ENCODE data around the gene DCK. TPM values are rescaled to one million over a fixed set of nuclear protein-coding genes. Genes with fewer than 3 reads are reported as not detected.
A peak's percentile ranks its signal among the peaks of the same experiment; 100 is the strongest.

The DCK gene
- total and polyA plus RNA-seq, 2 of the 4 experiments (the other 2 are of a cell fraction) = 7.0 to 8.9 TPM

DNA sequence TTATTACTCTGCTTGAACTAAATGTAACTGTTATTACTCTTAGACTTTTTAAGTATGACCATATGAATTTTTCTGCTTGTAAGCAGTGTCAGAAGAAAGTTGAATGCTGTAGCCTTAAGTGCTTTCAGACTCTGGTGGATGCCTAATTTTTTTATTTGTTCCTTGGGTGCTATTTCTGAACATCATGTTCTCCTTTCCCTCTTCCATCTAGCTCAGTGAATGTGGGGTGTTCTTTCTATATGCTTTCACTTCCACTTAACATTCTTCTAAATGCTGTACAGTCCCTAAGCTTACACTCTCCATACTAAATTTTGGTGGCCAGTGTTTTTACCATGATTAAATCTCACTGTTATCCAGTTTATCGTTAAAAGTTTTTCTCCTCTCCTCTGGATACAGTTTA is 3.6 kb downstream of the DCK start:
- Histone ChIP-seq H3K4me2 (ENCODE audit: low read depth, low read length) (peak overlapping the region; percentile 89), H3K18ac (ENCODE audit: low read depth, low read length) (no peak overlapping the region; the same call in 1 of the 2 replicates), H3K4me1 (ENCODE audit: control insufficient read depth, insufficient read depth, low read length) (peaks cover 5% of the 10 kb centered on the region), H4K20me1 (ENCODE audit: insufficient read depth, low read length) (no peaks in the 10 kb centered on the region), H2BK20ac (ENCODE audit: low read depth, low read length) (no peak overlapping the region), H4K5ac (ENCODE audit: low read depth, low read length) (peak overlapping the region; percentile 36; the same call in 1 of the 2 replicates), H4K8ac (ENCODE audit: low read depth in 2 of 2, low read length in 2 of 2) (no peak overlapping the region; a peak in 1 of 4 replicates), H3K14ac (replicated peaks; ENCODE audit: low read depth, low read length) (no peak overlapping the region), H3K36me3 (ENCODE audit: control insufficient read depth, insufficient read depth, low read length) (peaks cover 3% of the 10 kb centered on the region), H3K27me3 (ENCODE audit: control insufficient read depth, insufficient read depth, low read length) (no peaks in the 10 kb centered on the region), H2BK120ac (ENCODE audit: low read depth, low read length) (no peak overlapping the region), H3K4ac (ENCODE audit: low read depth, low read length) (no peak overlapping the region), H2AK5ac (ENCODE audit: low read depth, low read length) (no peak overlapping the region), H3K23ac (ENCODE audit: low read depth, low read length) (peak overlapping the region; percentile 22; the same call in 1 of the 2 replicates), H3K79me1 (ENCODE audit: low read depth in 1 of 2, low read length in 2 of 2) (peaks cover 16 to 58% of the 10 kb centered on the region in 2 experiments), H3K56ac (ENCODE audit: extremely low read depth, insufficient read depth, low read length) (no peak overlapping the region), H3K9ac (ENCODE audit: low read depth, low read length) (no peak overlapping the region; the same call in 1 of the 2 replicates), H3K9me3 (ENCODE audit: control insufficient read depth, insufficient read depth, low read length) (no peaks in the 10 kb centered on the region; the same call in 1 of the 2 replicates), H4K91ac (ENCODE audit: insufficient read depth, low read depth, low read length) (no peak overlapping the region), H3K27ac (ENCODE audit: insufficient read depth, low read length) (no peak overlapping the region), H2BK15ac (ENCODE audit: low read depth, low read length) (no peak overlapping the region), H3K9me1 (ENCODE audit: insufficient read depth, low read length) (peaks cover 4% of the 10 kb centered on the region; the same call in 1 of the 2 replicates), H2AK9ac (replicated peaks; ENCODE audit: low read depth, low read length, poor library complexity) (no peak overlapping the region), H2AFZ (replicated peaks; ENCODE audit: low read length, poor library complexity) (no peak overlapping the region), H3K4me3 (ENCODE audit: insufficient read depth, low read depth, low read length) (no peak overlapping the region), H2BK5ac (ENCODE audit: low read depth, low read length, poor library complexity, severe bottlenecking) (no peak overlapping the region)
- no TSS peak for BruUV-seq (replicated peaks)
- CTCF ChIA-PET = interaction anchor here (1.1 to 1.3 kb wide), 2 partner anchors 12 to 13 kb away, joined by 3 to 5 read pairs; no protein-coding TSS in a partner anchor
- DNase-seq (no peak), ATAC-seq (ENCODE audit: low read depth) (no peak)
- intact Hi-C loops (cut with micrococcal nuclease) (loop anchor here (10.0 kb wide), 1 partner anchor 188 kb away; no protein-coding TSS in a partner anchor), dilution Hi-C loops (cut with HindIII; ENCODE audit: low sequenced_read_pairs, unreplicated experiment) (no loop called here), in situ Hi-C loops (cut with MboI; ENCODE audit: low sequenced_read_pairs) (loop anchor here (10.0 kb wide), 1 partner anchor 162 kb away; the partner anchor contains the start of gene GRSF1)
- POLR2A ChIA-PET (ENCODE audit: unreplicated experiment) = no interaction called here
- TF ChIP-seq CHD1 (IDR thresholded peaks at IDR 0.05; ENCODE audit: low read depth, low read length) (no peak), RAD21 (IDR thresholded peaks at IDR 0.05; ENCODE audit: low read length) (no peak), MXI1 (IDR thresholded peaks at IDR 0.05; ENCODE audit: borderline replicate concordance, low read depth, low read length) (no peak), BHLHE40 (IDR thresholded peaks at IDR 0.05; ENCODE audit: low read depth, low read length) (no peak), MAFK (IDR thresholded peaks at IDR 0.05; ENCODE audit: low read depth, low read length) (no peak), MAZ (IDR thresholded peaks at IDR 0.05; ENCODE audit: borderline replicate concordance, low read depth, low read length) (no peak), RCOR1 (IDR thresholded peaks at IDR 0.05; ENCODE audit: insufficient replicate concordance, low read length) (no peak)
- TF ChIP-seq, protein P1, sequence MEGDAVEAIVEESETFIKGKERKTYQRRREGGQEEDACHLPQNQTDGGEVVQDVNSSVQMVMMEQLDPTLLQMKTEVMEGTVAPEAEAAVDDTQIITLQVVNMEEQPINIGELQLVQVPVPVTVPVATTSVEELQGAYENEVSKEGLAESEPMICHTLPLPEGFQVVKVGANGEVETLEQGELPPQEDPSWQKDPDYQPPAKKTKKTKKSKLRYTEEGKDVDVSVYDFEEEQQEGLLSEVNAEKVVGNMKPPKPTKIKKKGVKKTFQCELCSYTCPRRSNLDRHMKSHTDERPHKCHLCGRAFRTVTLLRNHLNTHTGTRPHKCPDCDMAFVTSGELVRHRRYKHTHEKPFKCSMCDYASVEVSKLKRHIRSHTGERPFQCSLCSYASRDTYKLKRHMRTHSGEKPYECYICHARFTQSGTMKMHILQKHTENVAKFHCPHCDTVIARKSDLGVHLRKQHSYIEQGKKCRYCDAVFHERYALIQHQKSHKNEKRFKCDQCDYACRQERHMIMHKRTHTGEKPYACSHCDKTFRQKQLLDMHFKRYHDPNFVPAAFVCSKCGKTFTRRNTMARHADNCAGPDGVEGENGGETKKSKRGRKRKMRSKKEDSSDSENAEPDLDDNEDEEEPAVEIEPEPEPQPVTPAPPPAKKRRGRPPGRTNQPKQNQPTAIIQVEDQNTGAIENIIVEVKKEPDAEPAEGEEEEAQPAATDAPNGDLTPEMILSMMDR (conservative IDR thresholded peaks at IDR 0.05; ENCODE audit: low read depth, low read length) = no peak
- TF ChIP-seq, protein P2, sequence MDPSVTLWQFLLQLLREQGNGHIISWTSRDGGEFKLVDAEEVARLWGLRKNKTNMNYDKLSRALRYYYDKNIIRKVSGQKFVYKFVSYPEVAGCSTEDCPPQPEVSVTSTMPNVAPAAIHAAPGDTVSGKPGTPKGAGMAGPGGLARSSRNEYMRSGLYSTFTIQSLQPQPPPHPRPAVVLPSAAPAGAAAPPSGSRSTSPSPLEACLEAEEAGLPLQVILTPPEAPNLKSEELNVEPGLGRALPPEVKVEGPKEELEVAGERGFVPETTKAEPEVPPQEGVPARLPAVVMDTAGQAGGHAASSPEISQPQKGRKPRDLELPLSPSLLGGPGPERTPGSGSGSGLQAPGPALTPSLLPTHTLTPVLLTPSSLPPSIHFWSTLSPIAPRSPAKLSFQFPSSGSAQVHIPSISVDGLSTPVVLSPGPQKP (IDR thresholded peaks at IDR 0.05; ENCODE audit: borderline replicate concordance, low read depth, low read length) = no peak
- WGBS, 2 experiments (ENCODE audit: extremely low coverage in 2 of 2, insufficient read length in 1 of 2) = no CpG with 5 or more reads among the region's 1 CpG
